Lower leg skin (tissue), 3 donors: ENCODE data around the gene SLIT3.

ENCODE experiments used
- POLR2A ChIP-seq, 2 donors: fragments of 450-650 bp; IDR thresholded peaks; one replicate each; pipeline ENCODE4 v1.6.1; 2016 to 2017; ENCODE audit warnings: antibody characterized with exemption in 2 of 2, mild to moderate bottlenecking in 1 of 2, moderate library complexity in 1 of 2
- TF ChIP-seq, protein P1 (sequence below), 3 donors: fragments of 450-650 bp; IDR thresholded peaks; one replicate each; pipeline ENCODE4 v1.5.1; 2016; ENCODE audit warnings: antibody characterized with exemption in 3 of 3, mild to moderate bottlenecking in 3 of 3, moderate library complexity in 2 of 3

DNA sequence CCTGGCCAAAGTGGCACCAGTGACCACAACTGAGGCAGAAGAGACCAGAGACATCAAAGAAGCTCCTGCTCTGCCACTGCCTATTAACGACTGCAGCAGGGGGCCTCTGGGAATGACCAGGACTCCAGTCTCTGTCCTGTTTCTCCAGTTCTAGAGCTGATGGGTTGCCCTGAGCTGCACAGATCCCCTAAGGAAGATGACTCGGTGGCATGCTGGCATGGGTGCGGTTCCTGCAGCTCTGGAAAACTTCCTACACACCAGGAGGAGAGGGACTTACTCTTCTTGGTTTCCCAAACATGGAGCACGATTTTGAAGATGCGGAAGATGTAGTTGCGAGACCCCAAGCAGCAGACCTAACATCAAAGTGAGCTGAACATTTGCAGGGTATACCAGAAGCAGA lies 2.7 kb downstream of the SLIT3 start:
- TF ChIP-seq, protein P1, sequence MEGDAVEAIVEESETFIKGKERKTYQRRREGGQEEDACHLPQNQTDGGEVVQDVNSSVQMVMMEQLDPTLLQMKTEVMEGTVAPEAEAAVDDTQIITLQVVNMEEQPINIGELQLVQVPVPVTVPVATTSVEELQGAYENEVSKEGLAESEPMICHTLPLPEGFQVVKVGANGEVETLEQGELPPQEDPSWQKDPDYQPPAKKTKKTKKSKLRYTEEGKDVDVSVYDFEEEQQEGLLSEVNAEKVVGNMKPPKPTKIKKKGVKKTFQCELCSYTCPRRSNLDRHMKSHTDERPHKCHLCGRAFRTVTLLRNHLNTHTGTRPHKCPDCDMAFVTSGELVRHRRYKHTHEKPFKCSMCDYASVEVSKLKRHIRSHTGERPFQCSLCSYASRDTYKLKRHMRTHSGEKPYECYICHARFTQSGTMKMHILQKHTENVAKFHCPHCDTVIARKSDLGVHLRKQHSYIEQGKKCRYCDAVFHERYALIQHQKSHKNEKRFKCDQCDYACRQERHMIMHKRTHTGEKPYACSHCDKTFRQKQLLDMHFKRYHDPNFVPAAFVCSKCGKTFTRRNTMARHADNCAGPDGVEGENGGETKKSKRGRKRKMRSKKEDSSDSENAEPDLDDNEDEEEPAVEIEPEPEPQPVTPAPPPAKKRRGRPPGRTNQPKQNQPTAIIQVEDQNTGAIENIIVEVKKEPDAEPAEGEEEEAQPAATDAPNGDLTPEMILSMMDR (IDR thresholded peaks at IDR 0.05): no peak
- TF ChIP-seq POLR2A (IDR thresholded peaks at IDR 0.05): no peak
